IPS DF 4.7 (cell line): Measurements from ENCODE around the gene UNC93B1.
"Not testable (repeated sequence)": the region's sequence is repeated elsewhere in the genome, so short reads cannot be mapped to it uniquely, and the experiment has no call there.

ENCODE experiments used
- DNase-seq: peaks from one replicate; pipeline ENCODE4 v3.0.0-alpha.2; 2013; ENCODE audit warnings: low spot score; ENCODE audit errors: extremely low read depth

UNC93B1 gene

GRCh38 chr11:67943406-67943805, 60.5 kb downstream of the UNC93B1 start:
- DNase-seq, result not testable (repeated sequence)
